HG02759 (cell line): ENCODE results near the gene PAPPA2.

ENCODE experiments used
- ATAC-seq: cut with Tn5 transposase; IDR thresholded peaks from one replicate; pipeline ENCODE4 v1.9.1; 2021; ENCODE audit warnings: mild to moderate bottlenecking, moderate library complexity; ENCODE audit not compliant: unreplicated experiment

Gene PAPPA2

DNA sequence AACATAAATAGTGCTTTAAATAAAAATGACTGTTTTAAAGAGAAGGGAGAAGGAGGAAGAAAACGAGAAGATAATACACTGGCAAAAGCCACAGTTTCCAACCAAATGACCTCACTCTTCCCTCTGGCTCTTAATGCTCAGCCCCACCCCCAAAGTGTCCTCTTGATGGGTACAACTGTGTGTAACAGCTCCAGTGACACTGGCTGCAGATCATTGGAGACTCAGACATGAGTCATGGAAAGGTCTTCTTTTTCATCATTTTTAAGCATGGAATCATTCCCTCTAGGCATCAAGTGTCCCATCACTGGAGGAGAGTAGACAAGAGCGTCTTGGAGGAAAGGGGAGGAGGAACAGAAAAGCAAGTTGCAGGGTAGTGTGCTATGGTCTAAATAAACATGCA lies 333.0 kb downstream of the PAPPA2 start:
- no peak for ATAC-seq

DNA sequence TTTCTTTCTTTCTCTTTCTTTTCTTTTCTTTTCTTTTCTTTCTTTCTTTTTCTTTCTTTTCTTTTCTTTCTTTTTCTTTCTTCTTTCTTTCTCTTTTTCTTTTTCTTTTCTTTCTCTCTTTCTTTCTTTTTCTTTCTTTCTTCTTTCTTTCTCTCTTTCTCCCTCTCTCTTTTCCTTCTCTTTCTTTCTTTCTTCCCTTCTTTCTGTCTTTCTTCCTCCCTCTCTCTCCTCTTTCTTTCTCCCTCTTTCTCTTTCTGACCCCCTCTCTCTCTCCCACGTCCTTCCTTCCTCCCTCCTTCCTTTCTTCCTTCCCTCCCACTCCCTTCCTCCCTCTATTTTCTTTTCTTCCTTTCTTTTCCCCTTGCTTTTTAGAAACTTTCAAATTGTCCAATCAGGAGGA lies 333.6 kb downstream of the PAPPA2 start:
- ATAC-seq, result no peak

DNA sequence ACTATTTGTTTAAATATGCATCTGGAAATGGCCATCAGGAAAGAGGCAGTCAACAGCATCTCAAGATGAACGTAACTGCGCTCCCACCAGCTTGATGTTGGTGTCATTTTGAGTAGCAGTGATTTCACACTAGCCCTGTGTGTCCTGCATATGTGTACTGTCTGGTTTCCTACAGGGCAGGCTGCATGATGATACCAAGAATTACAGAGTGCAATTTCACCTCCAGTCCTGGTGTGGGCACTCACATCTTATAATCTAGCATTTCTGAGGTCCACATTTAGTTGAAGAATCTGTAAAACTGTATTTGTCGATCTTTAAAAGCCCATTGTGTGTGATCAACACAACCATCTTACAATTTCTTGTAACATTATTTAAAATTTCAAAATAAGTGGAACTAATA lies 336.4 kb downstream of the PAPPA2 start:
- no peak for ATAC-seq

DNA sequence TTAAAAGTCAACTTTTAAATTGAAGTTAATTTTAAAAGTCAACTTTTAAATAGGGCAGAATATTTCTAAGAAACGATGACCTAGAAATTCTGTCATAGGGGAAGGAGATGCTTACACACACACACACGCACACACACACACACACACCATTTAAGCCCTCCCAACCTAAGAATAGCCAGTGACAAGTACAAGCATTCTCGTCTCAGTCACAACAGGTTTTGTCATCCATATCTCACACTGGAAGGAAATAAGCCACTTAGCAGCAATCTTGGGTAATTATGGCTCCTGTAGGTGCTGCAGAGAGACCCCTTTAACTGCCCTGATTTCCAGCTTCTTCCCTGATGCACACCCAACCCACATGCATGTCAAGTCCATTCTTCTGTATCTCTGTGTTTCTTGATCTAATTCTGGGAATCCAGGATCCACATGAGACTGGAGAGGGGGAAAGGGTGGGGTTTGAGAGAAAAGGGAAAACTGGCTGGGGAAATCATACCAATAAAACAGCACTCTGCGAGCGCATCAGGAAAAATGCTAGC lies 338.1 kb downstream of the PAPPA2 start:
- no peak for ATAC-seq

DNA sequence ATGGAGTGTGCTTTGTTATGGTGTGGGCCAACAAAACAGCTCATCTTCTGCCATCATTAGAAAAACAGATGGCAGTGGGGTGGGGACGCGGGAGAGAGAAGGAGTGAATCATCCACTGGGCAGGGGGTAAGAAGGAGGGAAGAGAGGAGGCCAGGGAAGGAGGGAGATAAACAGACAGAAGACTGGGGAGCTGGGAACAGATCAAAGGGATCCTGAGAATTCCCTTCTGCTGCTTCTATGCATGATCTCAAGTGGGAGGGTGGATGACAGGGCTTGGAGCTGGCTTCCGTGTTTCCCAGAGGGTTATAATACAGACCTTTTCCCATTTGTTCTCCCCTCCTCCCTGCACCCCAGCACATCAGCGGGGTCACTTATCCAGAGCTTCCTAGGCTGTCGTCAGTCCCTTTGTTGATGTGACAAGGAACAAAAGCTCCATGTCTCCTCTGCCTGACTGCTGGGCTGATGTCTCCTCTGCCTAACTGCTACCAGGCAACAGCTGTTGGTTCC lies 338.6 kb downstream of the PAPPA2 start:
- no peak for ATAC-seq

DNA sequence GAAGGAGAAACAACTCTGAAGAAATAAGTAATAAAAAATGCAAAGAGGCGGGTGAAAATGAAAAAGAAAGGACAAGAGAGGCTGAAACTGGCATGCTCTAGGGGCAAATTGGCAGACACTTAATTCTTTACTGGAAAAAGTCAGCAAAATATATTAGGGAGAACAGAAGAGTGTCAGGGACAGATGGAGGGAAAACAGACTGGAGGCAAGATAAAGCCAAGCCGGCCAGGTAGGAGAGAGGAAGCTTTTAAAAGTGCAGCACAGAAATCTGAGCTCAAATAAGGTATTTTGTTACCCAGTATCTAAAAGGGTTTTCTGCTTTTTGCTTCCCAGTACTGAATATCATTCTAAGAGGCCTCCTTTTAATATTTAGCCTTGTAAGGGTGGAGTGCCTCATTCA lies 339.3 kb downstream of the PAPPA2 start:
- ATAC-seq, result no peak

DNA sequence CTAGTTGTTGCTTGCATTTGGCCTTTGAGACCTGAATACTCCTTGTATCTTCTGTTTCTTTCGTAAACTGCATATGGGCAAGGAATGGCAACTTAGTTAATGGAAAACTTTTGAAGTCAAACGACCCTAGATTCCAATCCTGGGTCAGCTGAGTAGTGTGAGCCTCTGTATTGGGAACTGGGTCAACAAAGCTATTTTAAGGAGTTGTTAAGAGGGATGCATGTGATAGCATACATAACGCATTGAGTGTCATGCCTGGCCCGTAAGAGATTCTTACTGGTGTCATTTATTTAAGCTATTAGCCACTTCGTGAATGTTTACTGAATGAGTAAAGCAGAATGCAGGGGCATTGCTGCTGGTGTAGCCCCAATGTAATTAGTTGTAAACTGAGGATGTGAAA lies 340.1 kb downstream of the PAPPA2 start:
- ATAC-seq, result no peak

DNA sequence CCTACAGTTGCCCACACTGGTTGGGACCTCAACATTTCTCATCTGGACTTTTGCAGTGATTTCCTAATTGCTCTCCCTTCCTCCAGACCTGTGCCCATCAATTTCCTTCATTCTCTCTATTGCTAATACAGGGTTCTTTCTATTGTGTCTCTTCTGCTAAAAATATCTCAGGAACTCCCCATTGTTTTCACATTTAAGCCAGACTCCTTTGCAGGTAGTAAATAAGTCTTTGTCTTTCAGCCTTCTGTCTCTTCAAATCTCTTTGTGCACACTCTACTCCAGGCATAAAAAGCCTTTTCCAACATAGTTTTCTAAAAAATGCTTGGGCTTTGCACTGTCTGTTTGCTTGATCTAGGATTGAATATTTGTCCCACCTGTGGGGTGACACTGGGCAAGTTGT lies 340.6 kb downstream of the PAPPA2 start:
- no peak for ATAC-seq

DNA sequence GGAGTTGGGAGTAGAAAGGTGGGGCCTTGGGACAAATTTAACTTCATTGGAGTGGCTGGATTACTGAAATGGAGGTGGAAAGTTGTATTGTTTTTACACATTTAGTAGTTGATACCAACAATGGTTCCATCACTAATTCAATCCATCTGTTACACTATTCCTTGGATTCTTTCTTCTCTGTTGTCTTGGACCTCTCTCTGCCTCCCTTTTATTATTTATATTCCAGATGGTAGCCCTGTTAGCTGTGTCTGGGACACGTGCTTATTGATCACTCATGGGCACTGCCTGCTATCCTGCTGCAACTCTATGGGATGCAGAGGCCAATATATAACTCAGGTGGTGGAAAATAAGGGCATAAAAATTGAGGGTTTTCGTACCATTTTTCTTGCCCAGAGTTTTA lies 346.3 kb downstream of the PAPPA2 start:
- ATAC-seq, result no peak

DNA sequence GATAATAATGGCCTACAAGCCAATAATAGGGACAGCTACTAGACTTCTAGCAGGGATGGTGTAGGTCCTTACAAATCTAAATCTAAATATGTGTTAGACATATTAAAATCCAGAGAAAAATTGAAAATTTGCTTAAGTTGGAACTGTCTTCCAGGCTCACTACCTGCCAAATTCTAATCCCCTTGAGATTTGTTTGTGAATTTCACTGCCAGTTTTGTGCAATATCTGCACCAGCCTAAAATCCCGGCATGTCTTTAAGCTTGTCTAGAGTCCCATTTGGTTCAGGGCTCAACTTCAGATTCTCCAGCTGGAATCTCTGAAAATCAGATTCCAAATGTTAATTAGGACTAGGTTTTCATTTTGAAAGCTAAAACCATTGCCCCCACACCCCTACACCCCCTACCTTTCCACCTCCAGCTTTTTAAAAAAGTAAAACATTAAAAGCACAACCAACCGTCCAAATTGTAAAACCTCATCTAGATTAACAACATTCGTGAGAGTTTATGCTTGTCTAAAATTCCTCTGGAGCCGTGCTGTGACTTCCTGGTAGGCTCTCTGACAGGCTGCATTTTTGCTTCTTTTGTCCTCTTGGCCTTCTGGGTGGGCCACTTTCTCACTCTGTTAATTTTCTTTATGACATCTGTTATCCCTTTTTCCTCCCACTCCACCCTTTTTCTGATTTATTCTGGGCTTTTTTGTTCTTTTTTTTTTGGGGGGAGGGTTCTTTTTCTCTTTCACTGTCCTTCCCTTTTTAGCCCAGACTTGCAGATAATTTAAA lies 348.7 kb downstream of the PAPPA2 start:
- no peak for ATAC-seq

DNA sequence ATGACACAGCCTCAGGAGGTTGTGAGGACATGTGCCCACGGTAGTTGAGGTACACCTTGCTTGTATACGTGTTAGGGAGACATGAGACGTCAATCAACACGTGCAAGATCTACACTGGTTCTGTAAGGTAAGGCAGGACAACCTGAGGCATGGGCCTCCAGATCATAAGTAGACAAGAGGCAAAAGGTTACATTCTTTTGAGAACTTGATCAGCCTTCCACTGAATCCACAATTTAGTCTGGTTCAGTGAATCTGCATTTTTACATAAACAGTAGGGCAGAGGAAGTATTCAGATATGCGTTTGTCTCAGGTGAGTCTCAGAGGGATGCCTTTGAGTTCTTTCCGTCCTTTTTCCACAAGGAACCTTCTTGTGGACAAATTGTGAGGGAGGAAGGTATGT lies 352.6 kb downstream of the PAPPA2 start:
- no peak for ATAC-seq

DNA sequence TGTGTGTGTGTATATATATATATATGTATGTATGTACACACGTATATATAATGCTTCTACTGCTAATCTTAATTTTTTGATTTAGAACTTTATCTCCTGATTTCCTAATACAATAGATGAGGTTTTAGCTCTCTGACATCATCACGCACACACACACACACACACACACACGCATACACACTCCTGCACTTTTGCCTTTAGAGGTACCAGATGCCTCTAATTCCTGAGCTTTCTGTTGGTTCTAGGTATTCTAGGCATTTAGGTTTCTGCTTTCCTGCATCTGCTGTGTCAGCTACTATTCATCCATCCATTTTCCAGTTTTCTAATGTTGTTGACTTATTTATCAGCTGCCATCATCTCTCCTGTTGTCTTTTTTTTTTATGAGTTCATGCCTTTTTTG lies 353.3 kb downstream of the PAPPA2 start:
- no peak for ATAC-seq

DNA sequence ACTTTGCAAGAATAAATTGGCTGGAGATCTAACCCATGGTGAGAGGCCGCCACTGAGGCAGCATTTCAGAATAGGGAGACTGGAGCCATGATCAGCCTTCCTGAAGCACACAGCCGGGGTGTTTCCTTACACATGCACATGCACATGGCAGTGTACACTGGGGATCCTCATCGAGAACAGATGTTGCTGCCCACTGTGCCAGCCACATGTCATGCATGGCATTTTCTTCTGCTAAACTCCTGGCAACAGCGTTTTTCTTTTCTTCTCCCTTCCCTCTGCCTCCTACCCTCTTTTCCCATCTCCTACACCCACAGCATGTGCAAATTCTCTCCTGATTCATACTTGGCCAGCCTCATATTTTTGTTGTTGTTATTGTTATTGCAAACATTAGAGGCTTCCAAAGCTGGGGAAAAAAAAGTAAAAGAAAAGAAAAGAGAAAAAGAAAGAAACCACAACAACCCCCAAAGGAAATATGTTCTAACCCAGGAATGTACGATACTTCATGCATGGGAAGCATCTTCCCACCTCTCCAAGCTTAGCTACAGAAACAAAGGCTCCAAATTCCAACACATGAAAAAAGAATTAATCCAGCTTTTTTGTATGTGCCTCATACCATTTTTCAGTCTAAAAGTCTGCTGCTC lies 357.5 kb downstream of the PAPPA2 start:
- no peak for ATAC-seq

DNA sequence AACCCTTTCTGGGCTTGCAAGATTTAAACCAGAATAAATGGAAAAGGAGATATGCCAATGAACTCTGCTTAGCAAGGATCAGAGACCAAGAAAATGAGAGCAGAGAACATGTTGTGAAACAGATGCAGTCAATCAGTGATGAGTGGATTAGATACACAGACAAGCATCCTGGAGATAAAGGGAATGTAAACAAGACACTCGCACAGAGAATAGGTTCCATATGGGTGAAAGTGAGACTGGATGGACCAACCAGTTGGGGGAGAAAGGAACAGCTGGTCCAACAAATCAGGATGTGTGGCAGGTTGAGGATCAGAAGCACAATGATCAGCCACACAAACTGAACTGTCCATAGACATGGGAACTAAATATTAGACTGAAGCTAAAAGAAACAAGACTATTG lies 363.3 kb downstream of the PAPPA2 start:
- no peak for ATAC-seq

DNA sequence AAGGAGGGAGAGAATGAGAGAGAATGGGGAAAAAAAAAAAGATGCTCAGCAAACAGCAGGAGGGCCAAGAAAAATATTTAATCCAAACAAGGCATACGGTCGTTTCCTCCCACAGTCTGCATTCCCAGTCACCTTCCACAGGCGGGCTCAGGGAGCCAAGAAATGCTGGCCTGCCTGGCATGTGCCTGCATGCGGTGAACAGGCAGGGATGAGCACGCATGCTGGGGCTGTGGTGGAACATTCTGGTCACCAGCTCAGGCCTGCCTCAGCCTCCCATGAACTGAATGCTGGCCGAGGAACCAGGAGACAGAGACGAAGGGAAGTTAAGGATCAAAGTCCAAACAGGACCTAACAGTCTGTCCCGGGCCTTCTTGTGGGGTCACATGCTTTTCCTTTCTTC lies 366.3 kb downstream of the PAPPA2 start:
- ATAC-seq, result no peak

DNA sequence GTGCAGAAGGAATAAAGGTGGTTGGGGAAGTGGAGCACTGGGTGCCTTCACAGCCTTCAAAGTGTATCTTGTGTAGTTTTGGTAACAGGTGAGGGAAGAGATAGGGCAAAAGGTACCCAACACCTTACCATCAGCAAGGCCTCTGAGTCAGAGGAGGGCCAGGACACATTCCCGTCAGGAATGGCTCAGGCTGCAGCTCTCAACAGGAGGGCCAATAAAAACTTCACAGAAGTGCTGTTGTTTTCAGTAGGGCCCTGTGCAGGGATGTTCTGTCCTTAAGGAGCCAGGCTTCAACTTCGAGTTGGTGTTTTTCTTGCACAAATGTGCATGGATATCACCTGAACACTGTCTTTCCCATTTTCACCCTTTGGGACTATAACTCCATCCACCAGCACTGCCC lies 368.2 kb downstream of the PAPPA2 start:
- no peak for ATAC-seq

DNA sequence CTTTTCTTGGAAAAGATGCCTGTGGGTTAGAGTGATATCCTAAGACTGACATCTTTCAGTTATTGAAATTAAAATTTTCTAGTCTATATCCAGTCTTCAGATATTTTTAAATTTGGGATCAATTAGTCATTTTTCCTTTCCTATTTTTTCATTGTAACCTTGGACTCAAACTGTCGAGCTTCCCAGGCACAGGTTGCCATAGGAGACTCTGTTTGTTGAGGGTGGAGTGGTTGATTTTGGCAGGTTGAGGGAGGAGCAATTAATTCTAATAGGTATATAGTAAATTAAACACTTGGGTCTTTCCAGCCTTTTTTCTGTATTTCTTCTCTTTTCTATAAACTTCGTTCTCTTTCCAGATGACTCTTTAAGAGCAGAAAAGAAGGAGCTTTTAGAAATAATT lies 374.7 kb downstream of the PAPPA2 start:
- no peak for ATAC-seq

DNA sequence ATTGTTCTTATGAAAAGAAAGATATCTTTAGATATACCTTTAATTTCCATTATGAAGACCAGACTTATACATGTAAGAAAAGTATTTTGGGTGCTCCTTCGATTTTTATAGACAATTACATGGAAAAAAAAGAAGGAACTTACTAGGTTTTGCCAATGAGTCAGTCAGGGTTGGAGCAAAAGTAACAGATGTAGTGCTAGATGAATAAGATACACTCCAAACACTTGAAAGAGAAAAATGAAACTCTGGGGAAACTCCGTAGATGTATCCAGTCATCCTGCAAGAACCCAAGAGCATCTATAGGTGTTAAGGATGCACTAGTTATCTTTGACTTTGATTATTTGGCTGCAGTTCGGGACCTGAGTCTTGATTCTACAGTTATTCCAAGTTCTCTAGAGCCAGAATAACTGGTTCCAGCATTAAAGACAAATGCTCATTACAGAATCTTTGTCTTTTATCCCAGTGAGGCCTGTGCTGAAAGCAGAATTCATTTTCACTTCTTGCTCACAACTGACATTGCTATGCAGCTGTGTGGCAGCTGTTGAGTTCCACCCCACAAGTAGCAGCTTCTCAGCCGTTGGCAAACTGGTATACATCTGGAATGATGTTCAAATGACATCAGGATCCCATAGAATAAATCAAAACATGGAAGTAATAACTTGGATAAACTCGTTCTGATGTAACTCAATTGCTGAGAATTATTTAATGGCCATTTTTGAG lies 375.5 kb downstream of the PAPPA2 start:
- no peak for ATAC-seq

DNA sequence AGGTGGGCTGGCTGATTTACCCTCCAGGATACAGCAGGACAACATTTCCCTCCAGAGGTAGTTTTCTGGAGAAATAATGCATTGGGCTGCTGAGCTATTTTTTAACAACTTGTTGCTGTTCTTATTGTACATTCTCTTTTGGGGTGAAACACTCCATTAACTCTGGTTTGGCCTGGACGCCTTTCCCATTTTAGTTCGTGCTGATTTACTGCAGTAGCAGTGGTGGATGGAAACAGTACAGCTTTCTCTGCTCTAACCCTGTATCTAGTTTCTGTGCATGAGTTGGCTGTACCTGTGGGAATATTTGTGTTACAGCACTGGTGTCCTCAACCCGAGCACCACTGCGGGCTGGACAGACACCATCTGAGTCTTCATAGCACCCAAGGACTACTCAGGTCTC lies 376.2 kb downstream of the PAPPA2 start:
- no peak for ATAC-seq

DNA sequence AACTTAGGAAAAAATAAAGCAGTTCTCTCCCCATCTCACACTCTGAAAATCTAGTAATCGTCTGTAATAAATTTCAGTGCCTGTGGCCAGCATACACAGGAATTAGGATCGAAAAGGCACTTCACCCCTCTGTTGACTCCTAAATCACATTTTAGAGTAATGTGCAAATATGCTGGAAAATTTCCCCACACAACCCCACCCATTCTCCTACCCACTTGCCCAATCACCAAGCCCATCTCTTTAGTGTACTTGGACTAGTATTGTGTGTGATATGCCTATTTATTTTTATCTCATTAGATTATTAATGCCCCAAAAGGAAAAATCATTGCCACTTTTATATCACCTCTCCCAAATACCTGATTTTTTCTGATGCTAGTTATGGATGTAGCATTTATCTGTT lies 378.3 kb downstream of the PAPPA2 start:
- ATAC-seq, result no peak

DNA sequence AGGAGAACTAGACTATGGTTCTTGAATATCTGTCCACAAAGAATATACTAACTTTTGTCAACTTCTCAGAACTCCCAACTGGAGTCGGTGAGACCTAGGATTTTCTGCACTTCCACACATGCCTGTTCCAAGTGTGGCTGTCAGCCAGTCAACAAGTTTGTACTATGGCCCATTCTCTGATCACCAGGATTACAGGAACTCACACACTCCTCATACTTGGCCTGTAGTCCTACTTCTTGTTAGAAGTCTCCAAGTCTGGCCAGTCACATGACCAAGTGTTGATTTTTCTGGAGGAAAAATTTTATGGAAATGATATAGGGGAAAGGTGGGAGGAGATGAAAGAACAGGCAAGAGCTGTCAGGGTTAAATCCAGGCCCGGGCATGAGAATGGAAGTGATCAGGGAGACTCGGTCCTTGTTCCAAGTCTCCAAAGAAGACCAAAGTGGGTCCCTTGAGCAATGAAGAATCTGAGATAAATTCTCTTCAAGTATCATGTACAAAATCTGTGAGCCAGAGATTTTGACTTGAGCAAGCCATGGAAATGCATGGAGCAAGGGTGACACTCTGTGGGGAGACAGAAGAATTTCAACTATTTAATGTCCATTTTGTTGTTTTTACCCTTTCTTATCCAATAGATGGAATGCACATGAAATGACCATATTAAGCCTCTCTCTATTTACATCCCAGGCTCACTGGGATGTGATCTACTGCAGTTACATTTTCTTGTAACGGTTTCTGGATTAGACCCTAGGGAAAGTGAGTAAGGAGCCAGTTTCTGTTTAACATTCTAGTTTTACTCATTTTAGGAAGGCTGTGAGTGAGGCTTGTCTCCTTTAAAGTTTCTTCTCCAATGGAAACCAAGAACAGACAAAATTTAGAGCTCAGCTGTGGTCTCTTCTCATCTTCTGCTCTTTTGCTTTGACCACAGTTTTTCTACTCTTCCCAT lies 380.6 kb downstream of the PAPPA2 start:
- no peak for ATAC-seq
